H1 (cell line): ENCODE results near the gene ZBTB44. TPM values are rescaled to one million over a fixed set of nuclear protein-coding genes. Genes with fewer than 3 reads are reported as not detected.

ENCODE experiments used
- CTCF ChIA-PET: fragments of 300-600 bp; sonication (Branson Sonifier 250); formaldehyde crosslinking; loops from one replicate; lab custom pipeline; 2021; ENCODE audit not compliant: partially characterized antibody; lab: Charles Lee
- POLR2A ChIA-PET: fragments of 300-600 bp; sonication (Branson Sonifier 250); formaldehyde crosslinking; loops from one replicate; lab custom pipeline; 2021; ENCODE audit warnings: inconsistent platforms; ENCODE audit not compliant: partially characterized antibody; lab: Charles Lee
- DNase-seq, 2 experiments: peaks; one replicate each; pipeline versions ENCODE4 v3.0.0 to v3.0.0-alpha.2; 2010 to 2022; ENCODE audit warnings: low spot score in 2 of 2, low read depth in 1 of 2, mixed read lengths in 1 of 2
- FAIRE-seq: peaks from 2 replicates; lab custom pipeline; 2011; peaks lifted over from hg19 to GRCh38; lab: Jason Lieb, UNC
- H2AFZ ChIP-seq: 2 replicates; pipeline ENCODE4 v1.8.1; 2012; ENCODE audit warnings: low read length, inconsistent platforms
- H2AK5ac ChIP-seq: 2 replicates; pipeline ENCODE4 v1.6.1; 2013; ENCODE audit warnings: low read depth, low read length
- H2BK120ac ChIP-seq: replicated peaks from 2 replicates; pipeline ENCODE3; 2013; ENCODE audit warnings: low read depth, low read length, inconsistent platforms
- H2BK12ac ChIP-seq: 2 replicates; pipeline ENCODE4 v1.6.1; 2013; ENCODE audit warnings: low read depth, low read length
- H2BK15ac ChIP-seq: 2 replicates; pipeline ENCODE4 v1.6.1; 2013; ENCODE audit warnings: low read length
- H2BK20ac ChIP-seq: 2 replicates; pipeline ENCODE4 v1.6.1; 2013; ENCODE audit warnings: low read length
- H2BK5ac ChIP-seq: 2 replicates; pipeline ENCODE4 v1.6.1; 2013; ENCODE audit warnings: low read depth, low read length
- H3K14ac ChIP-seq: 2 replicates; pipeline ENCODE4 v1.6.1; 2013; ENCODE audit warnings: inconsistent platforms; ENCODE audit not compliant: insufficient read length
- H3K18ac ChIP-seq: 2 replicates; pipeline ENCODE4 v1.6.1; 2013; ENCODE audit warnings: low read length; ENCODE audit errors: extremely low read depth
- H3K23ac ChIP-seq: 2 replicates; pipeline ENCODE4 v1.6.1; 2013; ENCODE audit warnings: inconsistent platforms; ENCODE audit not compliant: insufficient read length
- H3K23me2 ChIP-seq: 2 replicates; pipeline ENCODE4 v1.6.1; 2013; ENCODE audit warnings: low read depth, low read length
- H3K27ac ChIP-seq: 2 replicates; pipeline ENCODE4 v1.6.1; 2011; ENCODE audit warnings: low read depth, low read length, inconsistent platforms
- H3K27me3 ChIP-seq, 4 experiments: replicated peaks in 1 of 4; 1 replicate in 1 of 4; 2 replicates in 3 of 4; pipeline versions ENCODE4 v1.6.1 to v1.8.1; 2011 to 2013; ENCODE audit warnings: low read length in 3 of 4, mild to moderate bottlenecking in 3 of 4, inconsistent platforms in 2 of 4, mixed read lengths in 2 of 4, moderate library complexity in 1 of 4; ENCODE audit not compliant: control insufficient read depth in 3 of 4, insufficient read depth in 3 of 4; ENCODE audit errors: extremely low read depth in 1 of 4
- H3K36me3 ChIP-seq, 4 experiments: 2 replicates each; pipeline versions ENCODE4 v1.6.1 to v1.8.1; 2011 to 2013; ENCODE audit warnings: mild to moderate bottlenecking in 4 of 4, low read length in 3 of 4, moderate library complexity in 2 of 4, control low read depth in 1 of 4, inconsistent platforms in 1 of 4; ENCODE audit not compliant: insufficient read depth in 4 of 4, control insufficient read depth in 2 of 4
- H3K4ac ChIP-seq: replicated peaks from 2 replicates; pipeline ENCODE3; 2013; ENCODE audit warnings: low read length, low read depth, mixed read lengths, inconsistent platforms; ENCODE audit not compliant: insufficient read length
- H3K4me1 ChIP-seq, 4 experiments: replicated peaks in 1 of 4; 1 replicate in 1 of 4; 2 replicates in 3 of 4; pipeline versions ENCODE4 v1.6.1 to v1.8.1; 2011 to 2013; ENCODE audit warnings: low read length in 3 of 4, inconsistent platforms in 2 of 4, mixed read lengths in 1 of 4; ENCODE audit not compliant: insufficient read depth in 4 of 4, control insufficient read depth in 3 of 4
- H3K4me2 ChIP-seq, 2 experiments: 2 replicates each; pipeline versions ENCODE4 v1.6.1 to v1.8.1; 2011 to 2013; ENCODE audit warnings: low read depth in 2 of 2, low read length in 2 of 2, control low read depth in 1 of 2, inconsistent platforms in 1 of 2, mild to moderate bottlenecking in 1 of 2; ENCODE audit not compliant: insufficient read depth in 1 of 2
- H3K4me3 ChIP-seq, 4 experiments: fragments of 200-600, 300-600 bp in 1 of 4; sonication (generic), shearing (Covaris generic), sonication (Bioruptor Twin) in 1 of 4; 2 replicates each; pipeline versions ENCODE4 v1.5.1 to v1.8.1; 2011 to 2016; ENCODE audit warnings: low read length in 4 of 4, low read depth in 3 of 4, control low read depth in 2 of 4, inconsistent platforms in 2 of 4, mild to moderate bottlenecking in 2 of 4, mixed read lengths in 1 of 4, moderate library complexity in 1 of 4; ENCODE audit not compliant: insufficient read depth in 2 of 4; ENCODE audit errors: extremely low read depth in 1 of 4
- H3K56ac ChIP-seq: replicated peaks from 2 replicates; pipeline ENCODE3; 2013; ENCODE audit warnings: low read depth, mild to moderate bottlenecking, mixed read lengths, low read length, inconsistent platforms; ENCODE audit not compliant: insufficient read length
- H3K79me1 ChIP-seq: 2 replicates; pipeline ENCODE4 v1.6.1; 2013; ENCODE audit warnings: low read depth, low read length, control low read depth
- H3K79me2 ChIP-seq, 2 experiments: 2 replicates each; pipeline versions ENCODE4 v1.6.1 to v1.8.1; 2012 to 2013; ENCODE audit warnings: low read length in 2 of 2, mild to moderate bottlenecking in 2 of 2, inconsistent platforms in 1 of 2; ENCODE audit not compliant: insufficient read depth in 2 of 2, control insufficient read depth in 1 of 2
- H3K9ac ChIP-seq, 4 experiments: replicated peaks in 1 of 4; 1 replicate in 1 of 4; 2 replicates in 3 of 4; pipeline versions ENCODE4 v1.6.1 to v1.8.1; 2011 to 2013; ENCODE audit warnings: low read depth in 3 of 4, low read length in 3 of 4, control low read depth in 2 of 4, mild to moderate bottlenecking in 2 of 4, moderate library complexity in 2 of 4, inconsistent platforms in 1 of 4; ENCODE audit errors: extremely low read depth in 1 of 4
- H3K9me3 ChIP-seq, 2 experiments: 2 replicates each; pipeline versions ENCODE4 v1.6.1 to v1.8.1; 2012 to 2013; ENCODE audit warnings: mild to moderate bottlenecking in 2 of 2, moderate library complexity in 2 of 2, control low read depth in 1 of 2, inconsistent platforms in 1 of 2, low read depth in 1 of 2, low read length in 1 of 2, mixed read lengths in 1 of 2; ENCODE audit not compliant: insufficient read depth in 2 of 2
- H4K20me1 ChIP-seq, 2 experiments: replicated peaks in 1 of 2; 2 replicates each; pipeline versions ENCODE3 to v1.8.1; 2011 to 2013; ENCODE audit warnings: inconsistent platforms in 2 of 2, low read length in 2 of 2, mild to moderate bottlenecking in 1 of 2; ENCODE audit not compliant: insufficient read depth in 2 of 2, control insufficient read depth in 1 of 2
- H4K5ac ChIP-seq: 2 replicates; pipeline ENCODE4 v1.6.1; 2013; ENCODE audit warnings: low read length, low read depth, mixed read lengths, inconsistent platforms; ENCODE audit not compliant: insufficient read length
- H4K8ac ChIP-seq: 2 replicates; pipeline ENCODE4 v1.8.0; 2013; ENCODE audit warnings: mild to moderate bottlenecking, moderate library complexity, low read length, inconsistent platforms; ENCODE audit not compliant: insufficient read depth; ENCODE audit errors: extremely low read depth
- H4K91ac ChIP-seq: replicated peaks from 2 replicates; pipeline ENCODE3; 2013; ENCODE audit warnings: low read length, mixed read lengths, inconsistent platforms; ENCODE audit not compliant: insufficient read length
- MAFK ChIP-seq: IDR thresholded peaks from 2 replicates; pipeline ENCODE4 v1.6.1; 2012; ENCODE audit warnings: low read depth, mild to moderate bottlenecking, improper control_type of control experiment, low read length
- POLR2AphosphoS5 ChIP-seq: IDR thresholded peaks from 2 replicates; pipeline ENCODE4 v1.6.1; 2011; ENCODE audit warnings: low read depth, low read length
- WGBS, 2 experiments: shearing (Covaris generic) in 1 of 2; methylation state at CpG; one replicate each; pipeline versions ENCODE4 v1.1.6 to v1.1.7; 2013 to 2015; ENCODE audit warnings: low lambda C conversion rate in 2 of 2, mixed read lengths in 2 of 2, inconsistent platforms in 1 of 2, low coverage in 1 of 2, missing lambda C conversion rate in 1 of 2; ENCODE audit not compliant: insufficient replicate concordance in 2 of 2, insufficient coverage in 1 of 2, insufficient read length in 1 of 2; ENCODE audit errors: extremely low coverage in 1 of 2, missing lambda C conversion rate in 1 of 2; 5-methylcytosine and 5-hydroxymethylcytosine counted together
- polyA plus RNA-seq, 7 experiments: library from polyadenylated mRNA; depleted of rRNA in 3 of 7; stranded (reverse) in 5 of 7; unstranded in 2 of 7; fragments of >200 nt in 5 of 7; fragments of 200-250 nt in 2 of 7; gene quantifications; 1 replicate in 5 of 7; 2 replicates in 1 of 7; 4 replicates in 1 of 7; pipeline versions ENCODE4 v1.2.1 to v1.2.3, GENCODE V29; 2011 to 2013; ENCODE audit warnings: missing spikeins in 2 of 7, mixed read lengths in 2 of 7
- total RNA-seq: library from RNA; stranded (reverse); fragmentation: NEBNext Ultra II Directional; extraction: Animal tissue kit (Norgen Biotek cat#: 25700); gene quantifications from 2 replicates; pipeline ENCODE4 v1.2.1, GENCODE V29; 2021

ZBTB44 gene
- total and polyA plus RNA-seq, 2 of the 8 experiments (the other 6 are each of a cell fraction or from before 2014, with no cell fraction given): 37.2 to 158 TPM

DNA sequence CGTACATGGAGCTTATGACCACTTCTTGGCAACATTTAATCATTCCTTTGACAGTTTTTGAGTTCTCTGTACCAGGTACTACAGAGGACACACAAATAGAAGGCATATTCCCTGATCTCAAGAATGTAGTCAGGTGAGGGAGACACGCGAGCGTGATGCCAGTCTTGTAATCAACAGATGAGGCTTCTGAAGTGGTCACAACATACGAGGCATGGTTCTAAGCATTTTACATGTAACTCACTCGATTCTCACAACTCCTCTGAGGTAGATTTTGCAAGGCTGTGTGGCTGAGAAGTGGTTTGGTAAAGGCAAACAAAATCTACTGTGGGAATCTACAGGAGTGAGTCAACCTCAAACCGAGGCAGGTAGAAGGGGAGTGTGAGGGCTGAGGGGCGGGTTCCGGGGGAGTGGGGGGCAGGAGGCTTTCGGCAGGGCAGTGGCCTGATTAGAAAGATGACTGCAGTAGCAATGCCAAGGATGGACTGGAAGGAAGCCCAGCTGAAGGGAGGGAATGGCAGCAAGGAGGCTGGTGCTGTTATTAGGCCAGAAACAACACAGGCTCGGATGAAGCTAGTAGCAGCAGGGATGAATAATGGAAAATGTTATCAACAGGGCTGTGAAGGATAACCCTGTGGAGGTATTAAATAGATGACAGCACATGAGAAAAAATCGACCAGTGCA, 91.3 kb downstream of the ZBTB44 start:
- Histone ChIP-seq H3K56ac (no peak overlapping the region), H4K5ac (no peak overlapping the region)
- no peak for TF ChIP-seq MAFK
- peak; percentile 32; the same call in 1 of the 2 replicates for TF ChIP-seq POLR2AphosphoS5
- TF ChIP-seq, all 59 proteins: peak for 1
- DNase-seq: peak in 1 of 2 experiments; percentile 32
- Histone ChIP-seq H2AK5ac (no peak overlapping the region), H3K27me3 (no peaks in the 10 kb centered on the region), H3K4ac (no peak overlapping the region), H3K4me3 (no peak overlapping the region), H3K36me3 (no peaks in the 10 kb centered on the region), H3K79me2 (no peaks in the 10 kb centered on the region), H3K4me2 (no peak overlapping the region), H4K20me1 (no peaks in the 10 kb centered on the region), H3K18ac (no peak overlapping the region), H2BK12ac (no peak overlapping the region), H3K23ac (no peak overlapping the region), H4K8ac (no peak overlapping the region), H2BK120ac (no peak overlapping the region), H2BK15ac (no peak overlapping the region), H4K91ac (no peak overlapping the region), H2AFZ (no peak overlapping the region), H3K9me3 (no peaks in the 10 kb centered on the region; a peak in 1 of 4 replicates), H3K9ac (no peak overlapping the region), H3K79me1 (no peaks in the 10 kb centered on the region), H3K4me1 (no peaks in the 10 kb centered on the region; a peak in 1 of 7 replicates), H2BK20ac (no peak overlapping the region), H3K23me2 (no peaks in the 10 kb centered on the region), H3K27ac (no peak overlapping the region), H3K14ac (no peak overlapping the region), H2BK5ac (no peak overlapping the region)
- ChIA-PET CTCF (interaction anchor here (1.1 to 1.3 kb wide), 2 partner anchors 147 to 207 kb away, joined by 4 to 5 read pairs; no protein-coding TSS in a partner anchor), POLR2A (interaction anchor here (1.2 to 1.6 kb wide), 2 partner anchors 160 to 181 kb away, joined by 3 read pairs; no protein-coding TSS in a partner anchor)
- 91% methylated on average over 9 of the region's 12 CpGs; no CpG with 5 or more reads in 1 of the 2 experiments for WGBS, 2 experiments
- FAIRE-seq: no peak
